SU-DHL-6 (cell line): ENCODE measurements around the gene ZNF831.

Experiments
- EZH2phosphoT487 ChIP-seq: fragments of 200-600 bp; sonication (generic), shearing (Covaris generic); conservative IDR thresholded peaks from 2 replicates; pipeline ENCODE4 v1.6.1; 2018; ENCODE audit warnings: mild to moderate bottlenecking, antibody characterized with exemption, low read length, moderate library complexity, mixed read lengths
- TF ChIP-seq, protein P1 (sequence below): fragments of 200-600 bp; sonication (generic); IDR thresholded peaks from one replicate; pipeline ENCODE4 v1.5.1; 2017; ENCODE audit warnings: antibody characterized with exemption, mild to moderate bottlenecking, low read length, moderate library complexity; ENCODE audit not compliant: insufficient read depth, poor library complexity, severe bottlenecking

DNA sequence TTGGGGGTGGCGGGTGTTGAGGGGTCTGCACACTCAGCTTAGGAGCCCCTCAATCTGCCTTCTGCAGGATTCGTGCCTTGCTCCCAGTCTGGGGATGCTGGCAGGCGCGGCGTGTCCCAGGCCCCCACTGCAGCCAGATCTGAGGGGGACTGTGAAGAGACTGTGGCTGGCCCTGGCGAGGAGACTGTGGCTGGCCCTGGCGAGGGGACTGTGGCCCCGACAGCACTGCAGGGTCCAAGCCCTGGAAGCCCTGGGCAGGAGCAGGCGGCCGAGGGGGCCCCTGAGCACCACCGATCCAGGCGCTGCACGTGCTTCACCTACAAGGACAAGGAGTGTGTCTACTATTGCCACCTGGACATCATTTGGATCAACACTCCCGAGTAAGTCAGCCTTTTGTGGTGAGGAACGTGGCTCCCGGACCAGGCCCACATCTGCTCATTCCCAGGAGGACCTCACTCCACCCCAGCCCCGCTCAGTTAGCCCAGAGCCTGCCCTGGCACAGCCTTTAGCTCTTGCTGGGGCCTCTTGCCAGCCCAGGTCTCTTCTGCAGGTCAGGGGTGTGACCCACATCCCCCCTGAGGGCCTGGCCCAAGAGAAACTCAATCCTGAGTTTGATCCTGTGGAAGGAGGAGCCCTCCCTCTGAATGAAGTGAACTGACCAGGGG, 137.9 kb downstream of the ZNF831 start:
- TF ChIP-seq, protein P1, sequence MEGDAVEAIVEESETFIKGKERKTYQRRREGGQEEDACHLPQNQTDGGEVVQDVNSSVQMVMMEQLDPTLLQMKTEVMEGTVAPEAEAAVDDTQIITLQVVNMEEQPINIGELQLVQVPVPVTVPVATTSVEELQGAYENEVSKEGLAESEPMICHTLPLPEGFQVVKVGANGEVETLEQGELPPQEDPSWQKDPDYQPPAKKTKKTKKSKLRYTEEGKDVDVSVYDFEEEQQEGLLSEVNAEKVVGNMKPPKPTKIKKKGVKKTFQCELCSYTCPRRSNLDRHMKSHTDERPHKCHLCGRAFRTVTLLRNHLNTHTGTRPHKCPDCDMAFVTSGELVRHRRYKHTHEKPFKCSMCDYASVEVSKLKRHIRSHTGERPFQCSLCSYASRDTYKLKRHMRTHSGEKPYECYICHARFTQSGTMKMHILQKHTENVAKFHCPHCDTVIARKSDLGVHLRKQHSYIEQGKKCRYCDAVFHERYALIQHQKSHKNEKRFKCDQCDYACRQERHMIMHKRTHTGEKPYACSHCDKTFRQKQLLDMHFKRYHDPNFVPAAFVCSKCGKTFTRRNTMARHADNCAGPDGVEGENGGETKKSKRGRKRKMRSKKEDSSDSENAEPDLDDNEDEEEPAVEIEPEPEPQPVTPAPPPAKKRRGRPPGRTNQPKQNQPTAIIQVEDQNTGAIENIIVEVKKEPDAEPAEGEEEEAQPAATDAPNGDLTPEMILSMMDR, result no peak
- TF ChIP-seq EZH2phosphoT487, result no peak
